ENCODE results near the gene CWC22. TPM values are rescaled to one million over a fixed set of nuclear protein-coding genes. Genes with fewer than 3 reads are reported as not detected.

Gene CWC22
- total RNA-seq, 1 donor from 2014 or later = 10.5 TPM

DNA sequence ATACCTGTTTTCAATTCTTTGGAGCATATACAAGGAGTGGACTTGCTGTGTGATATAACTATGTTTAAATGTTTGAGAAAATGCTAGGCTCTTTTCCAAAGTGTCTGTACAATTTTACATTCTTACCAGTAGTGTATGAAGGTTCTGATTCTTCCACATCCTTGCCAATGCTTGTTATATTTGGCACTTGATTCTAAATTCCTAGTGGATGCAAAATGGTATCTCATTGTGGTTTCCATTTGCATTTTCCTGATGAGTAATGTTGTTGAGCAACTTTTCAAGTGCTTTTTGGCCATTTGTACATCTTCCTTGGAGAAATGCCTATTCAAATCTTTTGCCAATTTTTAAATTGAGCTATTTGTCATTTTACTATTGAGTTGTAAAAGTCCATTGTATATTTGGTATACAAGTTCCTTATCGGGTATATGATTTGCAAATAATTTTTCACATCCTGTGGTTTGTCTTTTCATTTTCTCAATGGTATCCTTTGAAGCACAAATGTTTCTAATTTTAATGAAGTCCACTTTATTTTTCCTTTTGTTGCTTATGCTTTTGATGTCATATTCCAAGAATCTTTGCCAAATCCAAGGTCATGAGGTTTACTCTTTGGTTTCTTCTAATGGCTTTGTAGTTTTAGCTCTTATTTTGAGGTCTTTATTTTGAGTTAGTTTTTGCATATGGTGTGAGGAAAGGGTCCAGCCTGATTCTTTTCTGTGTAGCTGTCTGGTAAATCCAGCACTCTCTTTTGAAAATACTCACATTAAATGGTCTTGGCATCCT is 33.2 kb upstream of the CWC22 start:
- peak; percentile 49 for DNase-seq (ENCODE audit: low read depth)
- no peak overlapping the region for H3K4me3 ChIP-seq (ENCODE audit: low read depth, low read length)
- TF ChIP-seq, protein P1, sequence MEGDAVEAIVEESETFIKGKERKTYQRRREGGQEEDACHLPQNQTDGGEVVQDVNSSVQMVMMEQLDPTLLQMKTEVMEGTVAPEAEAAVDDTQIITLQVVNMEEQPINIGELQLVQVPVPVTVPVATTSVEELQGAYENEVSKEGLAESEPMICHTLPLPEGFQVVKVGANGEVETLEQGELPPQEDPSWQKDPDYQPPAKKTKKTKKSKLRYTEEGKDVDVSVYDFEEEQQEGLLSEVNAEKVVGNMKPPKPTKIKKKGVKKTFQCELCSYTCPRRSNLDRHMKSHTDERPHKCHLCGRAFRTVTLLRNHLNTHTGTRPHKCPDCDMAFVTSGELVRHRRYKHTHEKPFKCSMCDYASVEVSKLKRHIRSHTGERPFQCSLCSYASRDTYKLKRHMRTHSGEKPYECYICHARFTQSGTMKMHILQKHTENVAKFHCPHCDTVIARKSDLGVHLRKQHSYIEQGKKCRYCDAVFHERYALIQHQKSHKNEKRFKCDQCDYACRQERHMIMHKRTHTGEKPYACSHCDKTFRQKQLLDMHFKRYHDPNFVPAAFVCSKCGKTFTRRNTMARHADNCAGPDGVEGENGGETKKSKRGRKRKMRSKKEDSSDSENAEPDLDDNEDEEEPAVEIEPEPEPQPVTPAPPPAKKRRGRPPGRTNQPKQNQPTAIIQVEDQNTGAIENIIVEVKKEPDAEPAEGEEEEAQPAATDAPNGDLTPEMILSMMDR (conservative IDR thresholded peaks at IDR 0.05; ENCODE audit: low read depth, low read length) = no peak

- no peak for DNase-seq (ENCODE audit: low read depth)
- no peak overlapping the region for H3K4me3 ChIP-seq (ENCODE audit: low read depth, low read length)
- TF ChIP-seq, protein P1 (conservative IDR thresholded peaks at IDR 0.05; ENCODE audit: low read depth, low read length) = no peak
Observed at GRCh38 chr2:180038997-180039396, 31.9 kb upstream of the CWC22 start.

- H3K4me3 ChIP-seq (ENCODE audit: low read depth, low read length) = no peak overlapping the region
- TF ChIP-seq, protein P1 (conservative IDR thresholded peaks at IDR 0.05; ENCODE audit: low read depth, low read length) = no peak
- DNase-seq (ENCODE audit: low read depth) = peak; percentile 45
Observed at GRCh38 chr2:180033993-180034894, 27.1 kb upstream of the CWC22 start.

DNA sequence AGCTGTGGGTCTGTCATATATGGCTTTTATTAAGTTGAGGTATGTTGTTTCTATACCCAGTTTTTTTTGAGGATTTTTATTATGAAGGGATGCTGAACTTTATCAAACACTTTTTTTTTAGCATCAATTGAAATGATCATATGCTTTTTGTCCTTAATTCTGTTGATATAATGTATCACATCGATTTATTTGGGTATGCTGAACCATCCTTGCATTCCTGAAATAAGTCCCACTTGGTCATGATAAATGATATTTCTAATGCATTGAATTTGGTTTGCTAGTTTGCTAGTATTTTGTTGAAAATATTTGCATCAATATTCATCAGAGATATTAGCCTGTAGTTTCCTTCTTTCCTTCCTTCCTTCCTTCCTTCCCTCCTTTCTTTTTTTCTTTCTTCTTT is 22.5 kb upstream of the CWC22 start:
- DNase-seq (ENCODE audit: low read depth) = no peak
- TF ChIP-seq, protein P1 (conservative IDR thresholded peaks at IDR 0.05; ENCODE audit: low read depth, low read length) = no peak
- no peak overlapping the region for H3K4me3 ChIP-seq (ENCODE audit: low read depth, low read length)

DNA sequence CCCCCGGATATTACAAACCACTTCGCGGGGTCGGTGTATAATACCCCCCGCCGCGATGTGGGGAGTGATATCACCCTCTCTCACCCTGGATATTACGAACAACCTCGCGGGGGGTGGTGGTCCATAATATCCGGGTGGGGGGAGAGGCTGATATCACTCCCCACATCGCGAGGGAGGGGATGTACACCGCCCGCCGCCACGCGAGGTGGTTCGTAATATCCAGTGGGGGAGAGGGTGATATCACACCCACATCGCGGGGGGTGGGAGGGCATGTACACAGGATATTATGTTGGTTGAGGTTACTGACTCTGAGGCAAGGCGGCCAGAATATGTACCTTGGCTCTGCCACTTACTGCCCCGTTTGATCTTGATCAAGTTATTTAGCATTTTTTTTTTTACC is 14.8 kb upstream of the CWC22 start:
- no peak overlapping the region for H3K4me3 ChIP-seq (ENCODE audit: low read depth, low read length)
- TF ChIP-seq, protein P1 (conservative IDR thresholded peaks at IDR 0.05; ENCODE audit: low read depth, low read length) = no peak
- no peak for DNase-seq (ENCODE audit: low read depth)

GRCh38 chr2:180017784-180018183 is 10.7 kb upstream of the CWC22 start:
- H3K4me3 ChIP-seq (ENCODE audit: low read depth, low read length) = no peak overlapping the region
- no peak for DNase-seq (ENCODE audit: low read depth)
- TF ChIP-seq, protein P1 (conservative IDR thresholded peaks at IDR 0.05; ENCODE audit: low read depth, low read length) = no peak

All from epithelial cell of proximal tubule (primary cell).